Measurements from ENCODE around the gene CDCA3. TPM values are rescaled to one million over a fixed set of nuclear protein-coding genes. Genes with fewer than 3 reads are reported as not detected.

CDCA3 gene
- total and polyA plus RNA-seq, 2 donors (not counting 1 experiment from before 2014, with no cell fraction given): 9.1 to 9.4 TPM

GRCh38 chr12:6809056-6809455, 42.0 kb downstream of the CDCA3 start:
- no peak overlapping the region for H2AFZ ChIP-seq (ENCODE audit: low read length)
- H3K9me3 ChIP-seq (ENCODE audit: control insufficient read depth, insufficient read depth, low read depth, low read length): no peaks in the 10 kb centered on the region
- TF ChIP-seq CTCF (conservative IDR thresholded peaks at IDR 0.05 in 1 of 2, IDR thresholded peaks at IDR 0.05 in 1 of 2; ENCODE audit: low read depth in 1 of 2, low read length in 2 of 2) (no peak), EZH2 (IDR thresholded peaks at IDR 0.05; ENCODE audit: low read length, missing control alignments) (no peak)
- H3K4me3 ChIP-seq (replicated peaks in 1 of 4; ENCODE audit: control extremely low read depth in 1 of 4, insufficient read depth in 1 of 4, low read depth in 3 of 4, low read length in 4 of 4): no peak overlapping the region
- no peaks in the 10 kb centered on the region for H3K79me2 ChIP-seq (ENCODE audit: control insufficient read depth, insufficient read depth, low read length)
- H3K9ac ChIP-seq (ENCODE audit: insufficient read depth, low read length): no peak overlapping the region
- H3K27ac ChIP-seq (ENCODE audit: insufficient read depth, low read length): no peak overlapping the region
- DNase-seq (ENCODE audit: low read depth in 2 of 2): no peak
- no peaks in the 10 kb centered on the region for H3K36me3 ChIP-seq (ENCODE audit: control insufficient read depth, insufficient read depth, low read length)
- no peaks in the 10 kb centered on the region for H3K27me3 ChIP-seq (ENCODE audit: control insufficient read depth, insufficient read depth, low read length)
- H3K4me2 ChIP-seq (ENCODE audit: extremely low read depth, insufficient read depth, low read length): no peak overlapping the region
- H4K20me1 ChIP-seq (ENCODE audit: control insufficient read depth, extremely low read depth, insufficient read depth, low read length): no peaks in the 10 kb centered on the region
- H3K4me1 ChIP-seq (ENCODE audit: control insufficient read depth, extremely low read depth, insufficient read depth, low read length): no peaks in the 10 kb centered on the region

- Histone ChIP-seq H3K27me3 (ENCODE audit: control insufficient read depth, insufficient read depth, low read length) (no peaks in the 10 kb centered on the region), H3K4me2 (ENCODE audit: extremely low read depth, insufficient read depth, low read length) (no peak overlapping the region), H3K4me1 (ENCODE audit: control insufficient read depth, extremely low read depth, insufficient read depth, low read length) (no peaks in the 10 kb centered on the region), H4K20me1 (ENCODE audit: control insufficient read depth, extremely low read depth, insufficient read depth, low read length) (no peaks in the 10 kb centered on the region), H2AFZ (ENCODE audit: low read length) (no peak overlapping the region), H3K27ac (ENCODE audit: insufficient read depth, low read length) (no peak overlapping the region), H3K9ac (ENCODE audit: insufficient read depth, low read length) (no peak overlapping the region), H3K36me3 (ENCODE audit: control insufficient read depth, insufficient read depth, low read length) (no peaks in the 10 kb centered on the region), H3K9me3 (ENCODE audit: control insufficient read depth, insufficient read depth, low read depth, low read length) (no peaks in the 10 kb centered on the region), H3K4me3 (replicated peaks in 1 of 4; ENCODE audit: control extremely low read depth in 1 of 4, insufficient read depth in 1 of 4, low read depth in 3 of 4, low read length in 4 of 4) (no peak overlapping the region), H3K79me2 (ENCODE audit: control insufficient read depth, insufficient read depth, low read length) (no peaks in the 10 kb centered on the region)
- DNase-seq (ENCODE audit: low read depth in 2 of 2): no peak
- TF ChIP-seq CTCF (conservative IDR thresholded peaks at IDR 0.05 in 1 of 2, IDR thresholded peaks at IDR 0.05 in 1 of 2; ENCODE audit: low read depth in 1 of 2, low read length in 2 of 2): no peak
These were observed 43.9 kb downstream of the CDCA3 start for GRCh38 chr12:6807170-6807569.

GRCh38 chr12:6799147-6799546, 51.9 kb downstream of the CDCA3 start:
- Histone ChIP-seq H3K4me1 (ENCODE audit: control insufficient read depth, extremely low read depth, insufficient read depth, low read length) (no peaks in the 10 kb centered on the region), H3K4me2 (ENCODE audit: extremely low read depth, insufficient read depth, low read length) (no peak overlapping the region), H2AFZ (ENCODE audit: low read length) (no peak overlapping the region), H3K9ac (ENCODE audit: insufficient read depth, low read length) (no peak overlapping the region), H3K9me3 (ENCODE audit: control insufficient read depth, insufficient read depth, low read depth, low read length) (no peaks in the 10 kb centered on the region), H3K79me2 (ENCODE audit: control insufficient read depth, insufficient read depth, low read length) (peaks cover 2% of the 10 kb centered on the region), H4K20me1 (ENCODE audit: control insufficient read depth, extremely low read depth, insufficient read depth, low read length) (no peaks in the 10 kb centered on the region), H3K27ac (ENCODE audit: insufficient read depth, low read length) (no peak overlapping the region), H3K36me3 (ENCODE audit: control insufficient read depth, insufficient read depth, low read length) (peaks cover 1% of the 10 kb centered on the region), H3K27me3 (ENCODE audit: control insufficient read depth, insufficient read depth, low read length) (no peaks in the 10 kb centered on the region), H3K4me3 (replicated peaks in 1 of 4; ENCODE audit: control extremely low read depth in 1 of 4, insufficient read depth in 1 of 4, low read depth in 3 of 4, low read length in 4 of 4) (no peak overlapping the region)
- DNase-seq (ENCODE audit: low read depth in 2 of 2): no peak
- TF ChIP-seq EZH2 (IDR thresholded peaks at IDR 0.05; ENCODE audit: low read length, missing control alignments) (no peak), CTCF (conservative IDR thresholded peaks at IDR 0.05 in 1 of 2, IDR thresholded peaks at IDR 0.05 in 1 of 2; ENCODE audit: low read depth in 1 of 2, low read length in 2 of 2) (no peak)

Other genes starting within 250 kb of the CDCA3 start
- 241 and 256 TPM in 2 replicates for gene CHD4, start 243.9 kb downstream of the CDCA3 start, total RNA-seq
- 76.1 and 96.0 TPM in 2 replicates for gene CHD4, start 243.9 kb downstream of the CDCA3 start, polyA plus RNA-seq
- not detected in 2 replicates for gene LPAR5, start 215.3 kb downstream of the CDCA3 start, total RNA-seq
- 0.02 and 0.07 TPM in 2 replicates for gene LPAR5, start 215.3 kb downstream of the CDCA3 start, polyA plus RNA-seq
- under 0.01 and 0.33 TPM in 2 replicates for gene ACRBP, start 203.9 kb downstream of the CDCA3 start, total RNA-seq
- gene ACRBP, start 203.9 kb downstream of the CDCA3 start, polyA plus RNA-seq: 0.50 and 0.72 TPM in 2 replicates
- gene ING4, start 188.2 kb downstream of the CDCA3 start, total RNA-seq: 30.3 and 36.0 TPM in 2 replicates
- gene ING4, start 188.2 kb downstream of the CDCA3 start, polyA plus RNA-seq: 31.1 and 47.1 TPM in 2 replicates
- gene ZNF384, start 161.9 kb downstream of the CDCA3 start, total RNA-seq: 9.8 and 12.2 TPM in 2 replicates
- 34.8 and 49.6 TPM in 2 replicates for gene ZNF384, start 161.9 kb downstream of the CDCA3 start, polyA plus RNA-seq
- gene PIANP, start 150.5 kb downstream of the CDCA3 start, total RNA-seq: under 0.01 and 0.17 TPM in 2 replicates
- gene PIANP, start 150.5 kb downstream of the CDCA3 start, polyA plus RNA-seq: 0.49 and 0.87 TPM in 2 replicates
- 67.0 and 79.1 TPM in 2 replicates for gene COPS7A, start 127.2 kb downstream of the CDCA3 start, total RNA-seq
- gene COPS7A, start 127.2 kb downstream of the CDCA3 start, polyA plus RNA-seq: 114 and 138 TPM in 2 replicates
- gene MLF2, start 98.1 kb downstream of the CDCA3 start, total RNA-seq: 88.6 and 106 TPM in 2 replicates
- gene MLF2, start 98.1 kb downstream of the CDCA3 start, polyA plus RNA-seq: 287 and 289 TPM in 2 replicates
- 29.5 and 63.6 TPM in 2 replicates for gene PTMS, start 84.9 kb downstream of the CDCA3 start, total RNA-seq
- 269 and 312 TPM in 2 replicates for gene PTMS, start 84.9 kb downstream of the CDCA3 start, polyA plus RNA-seq
- gene LAG3, start 78.8 kb downstream of the CDCA3 start, total RNA-seq: 0.17 and 0.26 TPM in 2 replicates
- gene LAG3, start 78.8 kb downstream of the CDCA3 start, polyA plus RNA-seq: 0.09 and 0.17 TPM in 2 replicates
- gene CD4, start 61.8 kb downstream of the CDCA3 start, total RNA-seq: 14.4 and 27.2 TPM in 2 replicates
- gene CD4, start 61.8 kb downstream of the CDCA3 start, polyA plus RNA-seq: 50.8 and 152 TPM in 2 replicates
- 11.1 and 11.8 TPM in 2 replicates for gene GPR162, start 29.5 kb downstream of the CDCA3 start, total RNA-seq
- 3.3 and 5.6 TPM in 2 replicates for gene GPR162, start 29.5 kb downstream of the CDCA3 start, polyA plus RNA-seq
- 72.4 and 96.3 TPM in 2 replicates for gene P3H3, start 22.9 kb downstream of the CDCA3 start, total RNA-seq
- 39.8 and 44.0 TPM in 2 replicates for gene P3H3, start 22.9 kb downstream of the CDCA3 start, polyA plus RNA-seq
- 1.3 and 1.7 TPM in 2 replicates for gene GNB3, start 10.4 kb downstream of the CDCA3 start, total RNA-seq
- 2.7 and 3.7 TPM in 2 replicates for gene GNB3, start 10.4 kb downstream of the CDCA3 start, polyA plus RNA-seq
- gene USP5, start 864 bp upstream of the CDCA3 start, total RNA-seq: 53.4 and 69.9 TPM in 2 replicates
- 42.2 and 66.3 TPM in 2 replicates for gene USP5, start 864 bp upstream of the CDCA3 start, polyA plus RNA-seq
- gene TPI1, start 16.2 kb upstream of the CDCA3 start, total RNA-seq: 906 and 934 TPM in 2 replicates
- gene TPI1, start 16.2 kb upstream of the CDCA3 start, polyA plus RNA-seq: 1,617 and 1,654 TPM in 2 replicates
- gene SPSB2, start 22.0 kb upstream of the CDCA3 start, total RNA-seq: 12.7 and 12.8 TPM in 2 replicates
- 1.8 and 2.5 TPM in 2 replicates for gene SPSB2, start 22.0 kb upstream of the CDCA3 start, polyA plus RNA-seq
- 9.6 and 14.9 TPM in 2 replicates for gene LRRC23, start 53.5 kb upstream of the CDCA3 start, total RNA-seq
- 5.6 and 6.4 TPM in 2 replicates for gene LRRC23, start 53.5 kb upstream of the CDCA3 start, polyA plus RNA-seq
- gene ENO2, start 63.3 kb upstream of the CDCA3 start, total RNA-seq: 20.3 TPM in 2 replicates
- gene ENO2, start 63.3 kb upstream of the CDCA3 start, polyA plus RNA-seq: 29.4 and 43.0 TPM in 2 replicates
- gene ATN1, start 76.7 kb upstream of the CDCA3 start, total RNA-seq: 8.2 and 21.5 TPM in 2 replicates
- gene ATN1, start 76.7 kb upstream of the CDCA3 start, polyA plus RNA-seq: 9.4 and 14.5 TPM in 2 replicates
- not detected in 2 replicates for gene RNU7-1, start 92.5 kb upstream of the CDCA3 start, total RNA-seq
- not detected in 2 replicates for gene RNU7-1, start 92.5 kb upstream of the CDCA3 start, polyA plus RNA-seq
- 107 and 177 TPM in 2 replicates for gene C12orf57, start 92.7 kb upstream of the CDCA3 start, total RNA-seq
- gene C12orf57, start 92.7 kb upstream of the CDCA3 start, polyA plus RNA-seq: 172 and 220 TPM in 2 replicates
- gene PTPN6, start 100.1 kb upstream of the CDCA3 start, total RNA-seq: 0.26 TPM in 1 of 2 replicates, not detected in the other
- 0.06 TPM in 1 of 2 replicates, not detected in the other for gene PTPN6, start 100.1 kb upstream of the CDCA3 start, polyA plus RNA-seq
- gene PHB2, start 119.4 kb upstream of the CDCA3 start, total RNA-seq: 112 and 169 TPM in 2 replicates
- gene PHB2, start 119.4 kb upstream of the CDCA3 start, polyA plus RNA-seq: 193 and 266 TPM in 2 replicates
- gene EMG1, start 119.6 kb upstream of the CDCA3 start, total RNA-seq: 27.4 and 31.6 TPM in 2 replicates
- 33.4 and 46.4 TPM in 2 replicates for gene EMG1, start 119.6 kb upstream of the CDCA3 start, polyA plus RNA-seq
- 10.0 and 11.4 TPM in 2 replicates for gene LPCAT3, start 167.2 kb upstream of the CDCA3 start, total RNA-seq
- gene LPCAT3, start 167.2 kb upstream of the CDCA3 start, polyA plus RNA-seq: 48.5 and 54.0 TPM in 2 replicates
- 997 and 1,549 TPM in 2 replicates for gene C1S, start 209.4 kb upstream of the CDCA3 start, total RNA-seq
- gene C1S, start 209.4 kb upstream of the CDCA3 start, polyA plus RNA-seq: 265 and 507 TPM in 2 replicates
- gene C1R, start 241.2 kb upstream of the CDCA3 start, total RNA-seq: 407 and 650 TPM in 2 replicates
- gene C1R, start 241.2 kb upstream of the CDCA3 start, polyA plus RNA-seq: 284 and 617 TPM in 2 replicates